ENCODE measurements around the gene ANO2. TPM values are rescaled to one million over a fixed set of nuclear protein-coding genes. Genes with fewer than 3 reads are reported as not detected.

ANO2 gene
- polyA plus RNA-seq, 1 donor from 2014 or later: 1.8 TPM

DNA sequence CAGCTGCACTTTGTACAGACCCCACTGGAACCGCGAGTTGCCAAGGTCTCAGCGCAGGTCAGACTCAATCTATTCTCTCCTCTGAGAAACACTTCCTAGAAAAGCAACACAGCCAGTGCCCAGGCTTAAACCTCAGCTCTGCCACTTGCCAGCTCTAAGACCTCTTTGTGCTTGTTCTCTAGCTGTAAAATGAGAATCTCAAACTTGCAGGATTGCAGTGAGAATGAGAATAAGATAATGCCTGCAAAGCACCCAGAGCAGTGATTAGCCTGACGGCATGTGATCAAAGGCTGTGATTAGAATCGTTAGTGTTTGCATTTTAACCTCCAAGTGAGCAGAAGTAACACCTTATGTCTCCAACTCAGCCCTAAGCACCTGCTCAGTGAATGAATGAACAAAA is 21.3 kb downstream of the ANO2 start:
- Histone ChIP-seq H3K27me3 (ENCODE audit: insufficient read depth, low read depth, low read length) (no peaks in the 10 kb centered on the region), H3K9me3 (ENCODE audit: low read length) (no peaks in the 10 kb centered on the region), H4K20me1 (ENCODE audit: insufficient read depth) (no peaks in the 10 kb centered on the region)

DNA sequence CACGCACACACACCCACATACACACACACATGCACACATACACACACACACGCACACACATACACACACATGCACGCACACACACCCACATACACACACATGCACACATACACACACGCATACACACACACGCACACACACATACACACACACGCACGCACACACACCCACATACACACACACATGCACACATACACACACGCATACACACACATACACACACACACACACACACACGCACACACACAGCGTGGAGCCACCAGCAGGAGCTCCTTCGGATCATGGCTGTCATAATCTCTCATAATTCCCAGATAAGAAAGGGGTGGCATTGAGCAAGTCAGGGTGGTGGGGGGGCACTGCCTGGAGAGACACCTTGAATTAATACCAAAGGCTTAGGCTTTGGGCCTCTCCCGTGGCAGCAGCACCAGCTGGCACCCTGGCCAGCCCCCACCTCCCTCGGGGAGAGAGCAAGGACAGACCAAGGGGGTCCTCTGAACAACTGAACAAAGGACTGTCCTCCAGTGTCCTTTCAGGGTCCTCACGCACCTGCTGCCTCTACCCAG is 21.9 kb downstream of the ANO2 start:
- H3K9me2 ChIP-seq (ENCODE audit: insufficient read depth, low read length): no peaks in the 10 kb centered on the region
- H3K4me3 ChIP-seq (ENCODE audit: low read length): no peak overlapping the region
- no peak overlapping the region for H3K9ac ChIP-seq (ENCODE audit: low read length)
- H3F3A ChIP-seq (ENCODE audit: insufficient read depth, low read length, poor library complexity, severe bottlenecking): no peaks in the 10 kb centered on the region
- no peak overlapping the region for H2AFZ ChIP-seq (ENCODE audit: low read depth, low read length)
- no peak overlapping the region for H3K27ac ChIP-seq (ENCODE audit: low read length)
- no peak overlapping the region for H3K4me2 ChIP-seq (ENCODE audit: low read length)
- no peaks in the 10 kb centered on the region for H4K20me1 ChIP-seq (ENCODE audit: insufficient read depth)
- no peaks in the 10 kb centered on the region for H3K79me2 ChIP-seq (replicated peaks; ENCODE audit: insufficient read depth, low read length)
- no peak for TF ChIP-seq TAF1 (IDR thresholded peaks at IDR 0.05; ENCODE audit: low read depth)
- H3K27me3 ChIP-seq (ENCODE audit: insufficient read depth, low read depth, low read length): no peaks in the 10 kb centered on the region
- no peaks in the 10 kb centered on the region for H3K36me3 ChIP-seq (ENCODE audit: insufficient read depth, low read length)
- no peaks in the 10 kb centered on the region for H3K9me3 ChIP-seq (ENCODE audit: low read length)

More for the DNA sequence above, 21.3 kb downstream of the ANO2 start:
- no peak overlapping the region for H3K4me3 ChIP-seq (ENCODE audit: low read length)
- no peaks in the 10 kb centered on the region for H3K79me2 ChIP-seq (replicated peaks; ENCODE audit: insufficient read depth, low read length)
- H3K9ac ChIP-seq (ENCODE audit: low read length): no peak overlapping the region
- H3K4me2 ChIP-seq (ENCODE audit: low read length): no peak overlapping the region
- no peak overlapping the region for H2AFZ ChIP-seq (ENCODE audit: low read depth, low read length)
- TF ChIP-seq, protein P1, sequence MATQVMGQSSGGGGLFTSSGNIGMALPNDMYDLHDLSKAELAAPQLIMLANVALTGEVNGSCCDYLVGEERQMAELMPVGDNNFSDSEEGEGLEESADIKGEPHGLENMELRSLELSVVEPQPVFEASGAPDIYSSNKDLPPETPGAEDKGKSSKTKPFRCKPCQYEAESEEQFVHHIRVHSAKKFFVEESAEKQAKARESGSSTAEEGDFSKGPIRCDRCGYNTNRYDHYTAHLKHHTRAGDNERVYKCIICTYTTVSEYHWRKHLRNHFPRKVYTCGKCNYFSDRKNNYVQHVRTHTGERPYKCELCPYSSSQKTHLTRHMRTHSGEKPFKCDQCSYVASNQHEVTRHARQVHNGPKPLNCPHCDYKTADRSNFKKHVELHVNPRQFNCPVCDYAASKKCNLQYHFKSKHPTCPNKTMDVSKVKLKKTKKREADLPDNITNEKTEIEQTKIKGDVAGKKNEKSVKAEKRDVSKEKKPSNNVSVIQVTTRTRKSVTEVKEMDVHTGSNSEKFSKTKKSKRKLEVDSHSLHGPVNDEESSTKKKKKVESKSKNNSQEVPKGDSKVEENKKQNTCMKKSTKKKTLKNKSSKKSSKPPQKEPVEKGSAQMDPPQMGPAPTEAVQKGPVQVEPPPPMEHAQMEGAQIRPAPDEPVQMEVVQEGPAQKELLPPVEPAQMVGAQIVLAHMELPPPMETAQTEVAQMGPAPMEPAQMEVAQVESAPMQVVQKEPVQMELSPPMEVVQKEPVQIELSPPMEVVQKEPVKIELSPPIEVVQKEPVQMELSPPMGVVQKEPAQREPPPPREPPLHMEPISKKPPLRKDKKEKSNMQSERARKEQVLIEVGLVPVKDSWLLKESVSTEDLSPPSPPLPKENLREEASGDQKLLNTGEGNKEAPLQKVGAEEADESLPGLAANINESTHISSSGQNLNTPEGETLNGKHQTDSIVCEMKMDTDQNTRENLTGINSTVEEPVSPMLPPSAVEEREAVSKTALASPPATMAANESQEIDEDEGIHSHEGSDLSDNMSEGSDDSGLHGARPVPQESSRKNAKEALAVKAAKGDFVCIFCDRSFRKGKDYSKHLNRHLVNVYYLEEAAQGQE (IDR thresholded peaks at IDR 0.05; ENCODE audit: borderline replicate concordance): no peak
- TF ChIP-seq CTCF (IDR thresholded peaks at IDR 0.05; ENCODE audit: poor library complexity, severe bottlenecking) (no peak), SMC3 (conservative IDR thresholded peaks at IDR 0.05; ENCODE audit: poor library complexity) (no peak), RAD21 (conservative IDR thresholded peaks at IDR 0.05) (no peak), TAF1 (IDR thresholded peaks at IDR 0.05; ENCODE audit: low read depth) (no peak), MXI1 (conservative IDR thresholded peaks at IDR 0.05; ENCODE audit: poor library complexity, severe bottlenecking) (no peak), POLR2AphosphoS5 (IDR thresholded peaks at IDR 0.05) (no peak), EP300 (conservative IDR thresholded peaks at IDR 0.05; ENCODE audit: poor library complexity, severe bottlenecking) (no peak), EZH2 (IDR thresholded peaks at IDR 0.05; ENCODE audit: borderline replicate concordance, insufficient read depth, low read length, poor library complexity, severe bottlenecking) (no peak)
- H3K36me3 ChIP-seq (ENCODE audit: insufficient read depth, low read length): no peaks in the 10 kb centered on the region
- no peaks in the 10 kb centered on the region for H3K9me2 ChIP-seq (ENCODE audit: insufficient read depth, low read length)
- no peak overlapping the region for H3K27ac ChIP-seq (ENCODE audit: low read length)
- no peaks in the 10 kb centered on the region for H3F3A ChIP-seq (ENCODE audit: insufficient read depth, low read length, poor library complexity, severe bottlenecking)

Measured in neural cell (in vitro differentiated cells).